Neuronal stem cell (in vitro differentiated cells): ENCODE results near the gene ATG4C.

Experiments
- DNase-seq: peaks from one replicate; pipeline ENCODE4 v3.0.0-alpha.2; 2013; ENCODE audit warnings: low spot score
- H2AFZ ChIP-seq: one replicate; pipeline ENCODE4 v1.6.1; 2013; ENCODE audit warnings: mild to moderate bottlenecking, low read length, inconsistent platforms
- H2AK5ac ChIP-seq: 2 replicates; pipeline ENCODE4 v1.6.1; 2013; ENCODE audit warnings: low read depth, mild to moderate bottlenecking, inconsistent platforms, low read length, moderate library complexity, mixed read lengths
- H2BK120ac ChIP-seq: 2 replicates; pipeline ENCODE4 v1.6.1; 2013; ENCODE audit warnings: low read depth, mild to moderate bottlenecking, inconsistent platforms, low read length, moderate library complexity, mixed read lengths
- H2BK12ac ChIP-seq: one replicate; pipeline ENCODE4 v1.6.1; 2013; ENCODE audit warnings: low read length, inconsistent platforms
- H2BK15ac ChIP-seq: 2 replicates; pipeline ENCODE4 v1.6.1; 2013; ENCODE audit warnings: mild to moderate bottlenecking, low read length, inconsistent platforms, mixed read lengths
- H2BK5ac ChIP-seq: one replicate; pipeline ENCODE4 v1.6.1; 2013; ENCODE audit warnings: inconsistent platforms, mild to moderate bottlenecking, low read length, moderate library complexity
- H3K14ac ChIP-seq: one replicate; pipeline ENCODE4 v1.6.1; 2013; ENCODE audit warnings: low read length, inconsistent platforms
- H3K18ac ChIP-seq: 2 replicates; pipeline ENCODE4 v1.6.1; 2013; ENCODE audit warnings: low read length, inconsistent platforms
- H3K23ac ChIP-seq: 2 replicates; pipeline ENCODE4 v1.6.1; 2013; ENCODE audit warnings: low read depth, mild to moderate bottlenecking, mixed read lengths, low read length, inconsistent platforms; ENCODE audit not compliant: poor library complexity
- H3K27ac ChIP-seq: replicated peaks from 3 replicates; pipeline ENCODE4 v1.5.1; 2013; ENCODE audit warnings: low read length, inconsistent platforms
- H3K27me3 ChIP-seq, 3 experiments: 2 replicates each; pipeline ENCODE4 v1.6.1; 2013; ENCODE audit warnings: low read length in 3 of 3, mild to moderate bottlenecking in 2 of 3, inconsistent platforms in 1 of 3, low read depth in 1 of 3, mixed read lengths in 1 of 3, moderate library complexity in 1 of 3; ENCODE audit not compliant: control insufficient read depth in 3 of 3, insufficient read depth in 3 of 3
- H3K36me3 ChIP-seq, 2 donors: replicated peaks in 1 of 2; 2 replicates each; pipeline ENCODE4 v1.6.1; 2013; ENCODE audit warnings: low read length in 2 of 2; ENCODE audit not compliant: control insufficient read depth in 2 of 2, insufficient read depth in 2 of 2
- H3K4ac ChIP-seq: 2 replicates; pipeline ENCODE4 v1.6.1; 2013; ENCODE audit warnings: inconsistent platforms, mild to moderate bottlenecking, low read length, moderate library complexity
- H3K4me1 ChIP-seq, 2 donors: 1 replicate in 1 of 2; 2 replicates in 1 of 2; pipeline ENCODE4 v1.6.1; 2013; ENCODE audit warnings: low read length in 2 of 2, low read depth in 1 of 2; ENCODE audit not compliant: control insufficient read depth in 2 of 2, insufficient read depth in 1 of 2
- H3K4me2 ChIP-seq: one replicate; pipeline ENCODE4 v1.6.1; 2013; ENCODE audit warnings: mild to moderate bottlenecking, low read length, inconsistent platforms; ENCODE audit not compliant: insufficient read depth, poor library complexity, severe bottlenecking
- H3K4me3 ChIP-seq, 2 donors: 2 replicates each; pipeline ENCODE4 v1.5.1; 2013; ENCODE audit warnings: low read length in 2 of 2, mild to moderate bottlenecking in 2 of 2, inconsistent platforms in 1 of 2, moderate library complexity in 1 of 2
- H3K79me1 ChIP-seq: one replicate; pipeline ENCODE4 v1.6.1; 2013; ENCODE audit warnings: low read depth, mild to moderate bottlenecking, inconsistent platforms, low read length, moderate library complexity
- H3K9ac ChIP-seq: one replicate; pipeline ENCODE4 v1.6.1; 2013; ENCODE audit warnings: mild to moderate bottlenecking, low read depth, low read length, inconsistent platforms; ENCODE audit not compliant: poor library complexity
- H3K9me3 ChIP-seq, 2 donors: replicated peaks in 1 of 2; 2 replicates each; pipeline versions ENCODE3 to v1.6.1; 2013; ENCODE audit warnings: low read length in 2 of 2, mild to moderate bottlenecking in 2 of 2, inconsistent platforms in 1 of 2, low read depth in 1 of 2, mixed read lengths in 1 of 2, moderate library complexity in 1 of 2; ENCODE audit not compliant: control insufficient read depth in 2 of 2, insufficient read depth in 1 of 2
- H4K8ac ChIP-seq: one replicate; pipeline ENCODE4 v1.6.1; 2013; ENCODE audit warnings: low read depth, mild to moderate bottlenecking, inconsistent platforms, low read length, moderate library complexity
- H4K91ac ChIP-seq: one replicate; pipeline ENCODE4 v1.6.1; 2013; ENCODE audit warnings: low read length, low read depth, mild to moderate bottlenecking, inconsistent platforms; ENCODE audit not compliant: poor library complexity
- WGBS, 2 donors: extraction: QIAGEN DNeasy Blood & Tissue Kit; methylation state at CpG; one replicate each; pipeline ENCODE4 v1.1.7; 2013; ENCODE audit warnings: missing lambda C conversion rate in 2 of 2, mixed read lengths in 1 of 2; ENCODE audit not compliant: insufficient read length in 2 of 2, insufficient replicate concordance in 1 of 2; ENCODE audit errors: extremely low coverage in 2 of 2; 5-methylcytosine and 5-hydroxymethylcytosine counted together

ATG4C gene

DNA sequence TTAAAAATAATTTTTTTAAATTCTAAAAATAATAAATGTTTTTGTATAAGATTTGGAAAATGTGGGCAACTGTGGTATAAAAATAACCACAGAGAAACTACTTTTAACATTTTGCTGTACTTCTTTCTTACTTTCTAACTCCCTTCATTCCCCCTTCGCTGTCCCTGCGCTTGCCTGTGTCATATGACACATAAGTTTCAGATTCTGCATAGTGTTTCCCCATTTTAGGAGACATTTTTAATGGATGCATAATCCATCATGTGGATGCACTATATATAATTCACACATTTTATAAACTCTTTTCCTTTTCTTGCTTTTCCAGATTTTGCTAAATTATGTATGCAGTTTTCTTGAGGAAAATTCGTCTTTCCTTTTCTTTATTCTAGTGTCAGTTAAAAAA, 16.3 kb downstream of the ATG4C start:
- no peaks in the 10 kb centered on the region for H3K9me3 ChIP-seq
- H2BK15ac ChIP-seq: no peak overlapping the region
- H3K9ac ChIP-seq: no peak overlapping the region
- H3K4ac ChIP-seq: no peak overlapping the region
- no peak for DNase-seq
- peaks cover 0 to 6% of the 10 kb centered on the region in 2 donors for H3K36me3 ChIP-seq
- H3K27me3 ChIP-seq: no peaks in the 10 kb centered on the region
- no peak overlapping the region for H3K23ac ChIP-seq
- H3K4me1 ChIP-seq: no peaks in the 10 kb centered on the region
- no peak overlapping the region for H3K4me2 ChIP-seq
- no peak overlapping the region for H2AK5ac ChIP-seq
- no peak overlapping the region for H3K14ac ChIP-seq
- WGBS, 2 donors: no CpG with 5 or more reads among the region's 3 CpGs
- H4K91ac ChIP-seq: no peak overlapping the region
- no peak overlapping the region for H3K18ac ChIP-seq
- no peak overlapping the region for H4K8ac ChIP-seq
- H2BK120ac ChIP-seq: no peak overlapping the region
- H3K27ac ChIP-seq: no peak overlapping the region
- no peaks in the 10 kb centered on the region for H3K79me1 ChIP-seq
- H2BK5ac ChIP-seq: no peak overlapping the region
- H2AFZ ChIP-seq: no peak overlapping the region
- H2BK12ac ChIP-seq: no peak overlapping the region
- no peak overlapping the region for H3K4me3 ChIP-seq

DNA sequence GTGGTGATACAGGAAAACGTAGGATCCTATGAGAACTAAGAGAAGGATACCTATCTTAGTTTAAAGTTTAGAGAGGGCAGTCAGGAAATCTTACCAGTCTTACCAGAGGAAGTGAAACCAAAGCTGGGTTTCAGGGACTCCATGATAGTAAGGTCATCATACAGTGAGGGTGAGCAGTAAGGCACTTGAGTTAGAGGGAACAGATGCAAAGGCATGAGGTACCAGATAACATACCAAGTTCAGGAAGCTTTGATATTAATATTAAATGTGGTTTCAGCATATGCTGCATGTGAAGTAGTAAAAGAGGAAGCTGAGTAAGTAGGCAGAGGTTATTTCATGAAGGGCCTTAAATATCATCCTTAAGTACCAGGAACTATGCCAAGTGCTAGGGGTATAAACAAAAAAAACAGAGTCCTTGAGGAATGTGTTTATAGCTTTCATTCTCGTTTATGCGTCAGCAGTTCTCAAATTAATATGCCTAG, 16.9 kb downstream of the ATG4C start:
- H2AFZ ChIP-seq: no peak overlapping the region
- no peaks in the 10 kb centered on the region for H3K27me3 ChIP-seq
- no peak overlapping the region for H3K27ac ChIP-seq
- no peak overlapping the region for H3K23ac ChIP-seq
- DNase-seq: no peak
- no peak overlapping the region for H4K91ac ChIP-seq
- H3K18ac ChIP-seq: no peak overlapping the region
- no peak overlapping the region for H3K4me3 ChIP-seq
- no peak overlapping the region for H3K4ac ChIP-seq
- WGBS, 2 donors: no CpG with 5 or more reads among the region's 3 CpGs
- no peak overlapping the region for H3K14ac ChIP-seq
- peaks cover 0 to 11% of the 10 kb centered on the region in 2 donors for H3K36me3 ChIP-seq
- no peaks in the 10 kb centered on the region for H3K79me1 ChIP-seq
- no peaks in the 10 kb centered on the region for H3K4me1 ChIP-seq
- H3K9ac ChIP-seq: no peak overlapping the region
- H2BK120ac ChIP-seq: no peak overlapping the region
- H3K9me3 ChIP-seq: no peaks in the 10 kb centered on the region
- H2BK5ac ChIP-seq: no peak overlapping the region
- no peak overlapping the region for H2BK12ac ChIP-seq
- H2BK15ac ChIP-seq: no peak overlapping the region
- no peak overlapping the region for H3K4me2 ChIP-seq
- no peak overlapping the region for H2AK5ac ChIP-seq
- no peak overlapping the region for H4K8ac ChIP-seq

- Histone ChIP-seq H2BK5ac (no peak overlapping the region), H3K27me3 (no peaks in the 10 kb centered on the region), H3K4me1 (peaks cover 0 to 4% of the 10 kb centered on the region in 2 donors), H2BK12ac (no peak overlapping the region), H3K4me3 (no peak overlapping the region), H2AK5ac (no peak overlapping the region), H3K27ac (no peak overlapping the region), H4K91ac (no peak overlapping the region), H3K4ac (no peak overlapping the region), H2AFZ (no peak overlapping the region), H2BK120ac (no peak overlapping the region), H3K18ac (no peak overlapping the region), H3K36me3 (peaks cover 0 to 36% of the 10 kb centered on the region in 2 donors), H3K23ac (no peak overlapping the region), H4K8ac (no peak overlapping the region), H3K9me3 (peaks cover 0 to 9% of the 10 kb centered on the region in 2 donors), H2BK15ac (no peak overlapping the region), H3K9ac (no peak overlapping the region), H3K79me1 (no peaks in the 10 kb centered on the region), H3K4me2 (no peak overlapping the region), H3K14ac (no peak overlapping the region)
- no peak for DNase-seq
- no CpG with 5 or more reads among the region's 3 CpGs for WGBS, 2 donors
These were observed 25.9 kb downstream of the ATG4C start for GRCh38 chr1:62809788-62810187.

- WGBS, 2 donors: no CpG with 5 or more reads among the region's 6 CpGs
- Histone ChIP-seq H2BK120ac (no peak overlapping the region), H3K9me3 (peaks cover 0 to 9% of the 10 kb centered on the region in 2 donors), H3K79me1 (no peaks in the 10 kb centered on the region), H3K4me1 (peaks cover 0 to 4% of the 10 kb centered on the region in 2 donors), H2BK5ac (no peak overlapping the region), H2AK5ac (no peak overlapping the region), H3K23ac (no peak overlapping the region), H4K91ac (no peak overlapping the region), H3K14ac (no peak overlapping the region), H4K8ac (no peak overlapping the region), H3K4me2 (no peak overlapping the region), H3K27ac (no peak overlapping the region), H3K18ac (no peak overlapping the region), H3K4ac (no peak overlapping the region), H3K4me3 (no peak overlapping the region), H3K9ac (no peak overlapping the region), H3K27me3 (no peaks in the 10 kb centered on the region), H3K36me3 (peaks cover 0 to 33% of the 10 kb centered on the region in 2 donors), H2BK15ac (no peak overlapping the region), H2AFZ (no peak overlapping the region), H2BK12ac (no peak overlapping the region)
- DNase-seq: no peak
These were observed 26.7 kb downstream of the ATG4C start for GRCh38 chr1:62810420-62811274.
